IPS DF 4.7 (cell line): ENCODE results near the gene PFDN1.

Experiments used
- DNase-seq: peaks from one replicate; pipeline ENCODE4 v3.0.0-alpha.2; 2013; ENCODE audit warnings: low spot score; ENCODE audit errors: extremely low read depth

Gene PFDN1

DNA sequence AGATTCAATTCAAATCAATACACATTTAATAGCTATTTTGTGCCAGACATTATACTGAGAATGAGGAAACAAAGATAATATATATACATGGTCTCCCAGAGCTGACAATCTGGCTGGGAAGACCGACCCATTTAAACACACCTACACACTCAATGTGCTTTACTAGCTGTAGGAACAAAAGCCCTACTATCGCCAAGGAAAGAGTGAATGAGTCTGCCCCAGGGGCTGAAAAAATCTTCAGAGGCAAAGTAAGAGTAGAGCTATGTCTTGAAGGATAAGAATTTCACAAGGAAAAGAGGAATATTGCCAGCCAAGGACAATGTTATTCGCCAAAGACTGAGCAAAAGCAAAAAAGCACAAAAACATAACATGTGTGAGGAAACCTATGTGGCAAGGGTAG is 6.6 kb downstream of the PFDN1 start:
- no peak for DNase-seq

DNA sequence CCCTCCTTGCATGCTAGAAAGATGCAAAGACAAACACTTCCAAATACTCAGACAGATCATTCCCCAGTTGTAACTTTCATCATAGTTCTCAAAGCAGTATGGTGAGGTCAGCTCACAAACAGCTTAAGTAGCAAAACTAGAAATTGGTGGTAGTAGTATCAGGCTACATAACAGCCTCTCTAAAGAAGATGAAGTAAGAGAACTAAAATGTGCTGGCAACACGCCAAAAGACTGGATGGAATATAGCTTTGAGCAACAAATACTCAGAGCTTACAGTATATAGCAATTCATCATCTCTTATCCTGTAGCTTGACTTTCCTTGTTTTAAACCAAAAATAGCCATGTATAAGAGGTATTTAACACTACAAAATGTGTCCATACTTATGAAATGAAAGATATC is 7.5 kb downstream of the PFDN1 start:
- DNase-seq, result no peak

DNA sequence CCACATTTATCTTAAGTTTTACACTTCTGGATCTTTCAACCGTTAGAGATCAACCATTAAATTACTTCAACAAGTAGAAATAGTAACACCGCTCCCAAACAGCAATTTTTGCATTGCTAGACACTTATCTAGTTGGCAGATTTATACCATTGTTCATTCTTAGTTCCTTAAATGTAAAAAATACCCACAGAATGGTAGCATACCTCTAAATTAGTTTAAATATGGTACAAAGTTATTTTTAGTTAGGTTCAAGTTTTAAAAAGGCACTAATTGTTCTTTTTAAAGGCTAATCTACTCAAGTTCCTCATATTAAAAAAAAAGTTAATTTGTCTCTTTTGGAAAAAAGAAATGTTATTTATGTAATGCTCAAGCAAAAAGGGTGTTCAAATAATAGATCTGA is 8.1 kb downstream of the PFDN1 start:
- DNase-seq, result no peak

DNA sequence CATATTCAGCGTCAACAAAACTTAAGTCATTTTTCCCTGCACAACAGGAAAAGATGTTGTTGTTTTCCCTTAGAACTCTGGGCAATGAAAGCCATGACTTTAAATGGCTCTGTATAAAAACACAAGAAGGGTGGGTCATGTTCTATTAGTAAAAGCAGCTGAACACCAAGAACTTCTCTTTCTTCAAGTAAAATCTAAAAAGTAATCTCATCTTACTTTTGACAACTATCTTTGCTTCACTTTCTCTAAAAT is 9.1 kb downstream of the PFDN1 start:
- DNase-seq, result no peak

DNA sequence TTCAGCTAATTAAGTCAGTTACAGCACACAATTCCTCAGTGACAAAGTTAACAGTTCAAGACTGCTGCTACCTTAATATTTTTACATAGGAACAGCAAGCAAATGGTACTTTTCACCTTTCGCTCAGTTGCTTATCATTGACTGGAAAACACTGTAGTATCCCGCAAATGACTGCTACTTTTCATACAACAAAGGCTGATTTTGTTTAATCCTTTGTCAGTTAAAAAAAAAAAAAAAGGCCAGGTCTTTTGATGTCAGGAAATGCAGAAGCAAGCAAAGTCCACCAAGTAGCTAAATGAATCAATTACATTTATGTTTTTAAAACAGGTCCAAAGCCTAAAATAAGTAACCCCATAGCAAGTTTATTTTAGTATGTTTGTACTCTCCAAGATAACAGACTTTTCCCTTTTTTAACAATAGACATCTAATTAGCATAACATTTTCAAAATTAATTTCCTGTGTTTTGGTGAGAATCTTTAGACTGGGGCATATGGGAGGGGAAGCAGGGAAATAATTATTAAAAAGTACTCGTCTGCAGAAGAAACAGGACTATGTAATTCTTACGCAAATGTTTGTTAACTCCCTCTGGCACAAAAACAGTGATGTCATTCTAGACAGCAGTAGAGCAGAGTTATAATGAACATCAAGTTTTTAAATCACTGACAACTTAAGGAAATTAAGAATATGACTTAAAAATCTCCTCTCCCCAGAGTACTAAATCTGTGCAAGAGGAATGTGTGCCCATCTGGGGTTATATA is 9.6 kb downstream of the PFDN1 start:
- DNase-seq, result no peak

DNA sequence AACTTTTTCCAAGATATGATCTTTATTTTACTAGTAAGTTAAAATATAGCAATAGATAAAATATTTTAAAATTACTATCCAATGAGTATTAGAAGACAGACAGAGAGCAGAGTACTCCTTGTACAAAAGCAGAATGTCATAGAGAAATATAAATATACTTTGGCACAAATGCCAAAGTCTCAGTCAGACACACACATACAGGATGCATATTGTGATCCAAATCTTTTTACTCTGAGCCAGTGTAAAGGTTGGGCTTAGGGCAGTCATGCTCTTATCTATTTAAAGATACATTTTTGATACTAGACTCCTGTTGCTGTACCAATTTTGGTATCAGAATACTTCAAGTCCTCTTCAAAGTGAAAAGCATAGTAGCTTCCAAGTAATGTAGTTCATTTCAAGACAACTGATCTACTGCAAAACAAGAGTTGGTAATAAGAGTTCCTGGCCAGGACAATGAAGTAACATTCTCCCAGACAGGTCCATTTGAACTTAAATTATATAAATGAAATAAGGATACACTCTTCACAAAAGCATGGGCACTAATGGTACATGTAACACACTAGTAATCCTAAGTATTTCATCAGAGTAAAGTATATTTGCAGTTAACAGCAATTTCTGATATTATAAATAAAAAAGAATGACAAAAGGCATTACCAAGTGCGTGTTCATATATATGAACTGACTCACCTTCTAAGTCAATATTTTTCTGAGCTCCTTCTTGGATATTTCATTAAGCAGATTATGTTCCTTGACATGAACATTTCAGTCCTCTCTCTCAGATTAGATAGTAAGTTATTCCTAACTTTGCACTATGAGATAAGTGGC is 10.5 kb downstream of the PFDN1 start:
- no peak for DNase-seq

DNA sequence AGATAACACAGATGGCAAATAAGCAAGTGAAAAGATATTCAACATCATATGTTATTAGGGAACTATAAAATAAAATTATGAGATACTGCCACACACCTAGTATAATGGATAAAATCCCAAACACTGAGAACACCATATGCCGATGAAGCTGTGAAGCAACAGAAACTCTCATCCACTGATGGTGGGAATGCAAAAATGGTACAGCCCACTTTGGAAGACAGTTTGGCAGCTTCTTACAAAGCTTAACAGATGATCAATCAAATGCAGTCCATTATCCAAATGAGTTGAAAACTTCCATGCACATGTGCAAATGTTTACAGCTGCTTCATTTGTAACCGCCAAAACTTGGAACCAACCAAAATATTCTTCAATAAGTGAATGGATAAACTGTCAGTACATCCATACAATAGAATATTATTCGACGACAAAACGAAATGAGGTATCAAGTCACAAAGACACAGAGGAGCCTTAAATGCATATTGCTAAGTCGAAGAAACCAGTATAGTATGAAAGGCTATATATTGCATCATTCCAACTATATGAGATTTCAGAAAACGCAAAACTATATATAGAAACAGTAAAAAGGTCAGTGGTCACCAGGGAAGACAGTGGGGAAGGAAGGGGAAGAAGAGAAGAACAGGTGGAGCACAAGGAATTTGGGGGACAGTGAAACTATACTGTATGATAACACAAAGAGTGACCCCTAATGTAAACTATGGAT is 14.9 kb downstream of the PFDN1 start:
- no peak for DNase-seq

DNA sequence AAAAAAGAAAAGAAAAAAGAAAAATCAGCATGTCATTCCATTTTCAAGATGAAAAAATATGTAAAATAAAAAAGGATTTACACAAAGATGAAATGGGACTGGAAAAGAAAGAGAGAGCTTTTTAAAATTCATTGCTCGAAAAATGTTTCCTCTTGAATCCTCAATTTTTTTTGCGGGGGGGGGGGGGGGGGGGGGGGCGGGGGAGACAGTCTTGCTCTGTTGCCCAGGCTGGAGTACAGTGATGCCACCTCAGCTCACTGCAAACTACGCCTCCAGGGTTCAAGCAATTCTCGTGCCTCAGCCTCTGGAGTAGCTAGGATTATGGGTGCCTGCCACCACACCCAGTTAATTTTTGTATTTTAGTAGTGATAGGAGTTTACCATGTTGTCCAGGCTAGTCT is 16.5 kb downstream of the PFDN1 start:
- no peak for DNase-seq

DNA sequence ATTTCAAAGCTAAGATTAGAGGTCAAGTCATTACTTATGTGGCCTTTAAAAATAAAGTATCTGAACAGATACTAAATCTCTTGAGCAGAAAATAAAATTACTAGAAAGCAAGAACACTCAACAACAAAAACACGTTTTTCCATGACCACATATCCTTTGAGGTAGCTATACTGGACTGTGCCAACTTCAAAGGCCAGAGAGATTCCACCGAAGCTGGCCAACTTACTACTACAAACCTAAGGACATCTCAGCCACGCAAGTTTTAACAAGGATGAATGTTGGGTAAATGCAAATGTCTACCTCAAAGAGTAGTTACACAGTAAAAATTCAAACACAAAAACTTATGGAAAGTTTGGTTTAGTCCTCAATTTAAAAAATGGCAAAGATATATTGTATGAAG is 18.9 kb downstream of the PFDN1 start:
- DNase-seq, result no peak

DNA sequence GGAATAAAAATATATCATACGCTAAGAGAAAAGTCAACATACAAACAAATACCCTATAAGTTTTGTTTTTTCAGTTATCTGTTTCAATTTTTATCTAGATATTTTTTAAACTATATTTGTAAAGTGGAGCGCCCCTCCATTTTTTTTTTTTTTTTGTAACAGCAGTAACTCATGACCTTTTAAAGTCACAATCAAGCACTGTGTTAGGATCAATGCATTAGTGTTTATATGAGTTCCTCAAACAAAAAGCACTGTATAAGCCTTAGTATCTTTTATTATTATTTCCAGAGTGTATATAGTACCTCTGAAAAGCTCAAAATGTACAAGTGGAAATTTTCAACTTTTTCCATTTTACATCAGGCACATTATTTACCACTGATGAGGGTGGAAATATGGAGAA is 20.6 kb downstream of the PFDN1 start:
- no peak for DNase-seq

DNA sequence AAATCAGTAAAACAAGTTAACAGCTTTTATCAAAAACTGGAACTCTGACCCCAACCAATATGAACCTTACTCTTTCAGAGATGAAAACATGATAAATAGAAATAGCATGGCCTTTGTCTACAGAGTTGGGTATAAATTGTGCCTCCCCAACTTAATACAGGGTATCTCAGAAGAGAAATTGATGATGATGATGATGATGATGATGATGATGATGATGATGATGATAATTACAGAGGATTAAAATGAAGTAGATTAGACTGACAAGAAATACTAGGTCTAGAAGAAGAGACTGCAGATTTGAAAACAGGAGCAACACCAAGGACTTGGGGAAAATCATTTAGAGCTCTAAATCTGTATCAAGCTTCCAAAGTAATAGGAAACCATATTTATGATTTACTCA is 27.1 kb downstream of the PFDN1 start:
- no peak for DNase-seq

DNA sequence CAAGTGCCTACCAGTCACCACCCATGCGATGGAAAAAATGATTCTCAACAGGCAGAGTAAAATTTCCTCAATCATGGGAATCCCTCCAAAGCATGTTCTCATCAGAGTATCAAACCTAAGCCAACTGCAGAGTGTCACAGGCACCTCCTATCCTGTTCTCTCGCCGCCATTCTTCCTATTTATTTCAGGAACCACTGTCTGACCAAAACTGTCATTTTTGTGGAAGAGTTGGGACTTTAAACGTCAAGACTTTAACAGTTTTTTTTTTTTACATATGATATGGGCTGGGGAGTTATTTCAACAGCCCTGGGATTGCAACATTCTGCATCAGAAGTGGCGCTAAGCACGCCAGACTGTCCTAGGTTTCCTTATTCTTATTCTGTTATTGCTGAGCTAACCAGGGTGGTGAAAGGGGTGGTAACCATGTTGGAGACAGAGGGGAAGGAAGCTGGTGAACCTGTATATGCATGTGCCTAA is 29.5 kb downstream of the PFDN1 start:
- DNase-seq, result no peak

DNA sequence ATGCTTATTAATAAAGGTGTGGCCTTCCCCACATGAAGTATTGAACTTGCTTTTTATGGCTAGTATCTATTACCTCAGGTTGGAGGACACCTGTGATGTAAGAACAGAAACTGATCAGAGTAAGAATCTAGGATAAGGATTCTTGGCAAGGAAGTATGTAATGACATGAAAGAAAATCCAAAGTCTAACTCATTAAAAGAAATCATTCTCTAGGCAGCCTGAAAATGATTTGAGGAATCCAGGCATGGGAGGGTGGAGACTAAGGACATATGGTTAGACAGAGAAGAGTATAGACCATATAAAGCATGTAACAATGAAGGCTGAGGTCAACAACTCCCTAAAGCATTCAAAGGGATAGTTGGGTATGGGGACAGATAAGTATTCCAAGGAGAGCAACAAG is 32.9 kb downstream of the PFDN1 start:
- DNase-seq, result no peak

DNA sequence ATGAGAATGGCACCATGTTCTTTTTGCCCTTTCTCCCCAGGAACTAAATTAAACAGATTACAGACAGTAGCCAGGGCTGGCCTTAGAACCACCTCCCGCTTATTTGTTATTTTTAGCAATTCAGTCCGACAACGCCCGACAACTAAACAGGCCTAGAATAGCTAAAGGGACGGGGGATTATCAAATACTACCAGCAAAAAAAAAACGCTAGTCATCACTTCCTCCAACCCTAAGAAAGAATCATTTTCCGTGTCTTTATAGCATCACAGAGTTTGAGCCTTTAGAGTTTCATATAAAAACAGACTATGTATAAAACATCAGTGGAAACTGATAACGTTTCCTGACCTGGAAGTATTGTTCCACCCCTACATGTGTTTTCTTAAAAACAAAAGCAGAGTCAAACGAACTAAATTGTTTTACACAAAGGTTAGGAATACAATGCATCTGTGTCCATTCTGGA is 35.3 kb downstream of the PFDN1 start:
- no peak for DNase-seq

DNA sequence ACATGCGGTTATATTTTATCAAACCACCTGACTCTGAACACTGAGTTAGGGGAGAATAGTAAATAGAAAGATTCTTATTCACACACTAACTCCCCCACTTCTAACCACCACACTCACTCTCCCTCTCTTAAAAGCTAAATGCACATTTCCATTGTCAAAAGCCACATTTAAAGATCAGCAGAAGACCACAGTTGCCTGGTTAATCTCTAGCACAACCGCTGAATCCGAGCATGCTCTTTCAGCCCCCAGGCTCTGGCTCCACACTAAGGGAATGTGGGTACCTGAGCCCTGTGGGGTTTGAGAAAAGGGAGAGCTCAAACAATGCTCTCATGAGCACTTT is 35.7 kb downstream of the PFDN1 start:
- DNase-seq, result no peak

DNA sequence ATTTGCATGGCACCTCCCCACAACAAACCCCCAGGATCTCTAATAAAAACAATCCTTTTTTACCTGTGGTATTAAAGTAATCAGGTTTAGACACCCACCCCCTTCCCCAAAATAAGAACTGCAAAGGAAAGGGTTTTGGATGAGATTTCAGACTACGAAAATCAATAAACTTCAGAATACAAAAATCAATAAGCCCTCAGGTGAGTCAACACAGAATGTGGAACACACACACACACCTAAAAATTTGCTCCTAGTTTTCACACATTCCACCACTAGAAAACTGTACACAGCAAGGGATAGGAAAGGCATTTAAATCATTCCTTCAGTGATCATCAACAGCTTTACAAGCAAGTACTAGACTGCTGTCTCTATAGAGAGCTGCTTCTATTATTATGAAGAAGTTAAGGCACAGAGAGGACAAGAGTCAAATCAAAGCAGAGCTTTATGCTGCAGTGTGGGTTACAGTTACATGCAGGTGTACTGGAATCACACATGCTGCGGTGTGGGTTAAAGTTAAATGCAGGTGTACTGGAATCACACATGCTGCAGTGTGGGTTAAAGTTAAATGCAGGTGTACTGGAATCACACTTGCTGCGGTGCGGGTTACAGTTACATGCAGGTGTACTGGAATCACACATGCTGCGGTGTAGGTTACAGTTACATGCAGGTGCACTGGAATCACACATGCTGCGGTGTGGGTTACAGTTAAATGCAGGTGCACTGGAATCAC is 36.3 kb downstream of the PFDN1 start:
- DNase-seq, result no peak

DNA sequence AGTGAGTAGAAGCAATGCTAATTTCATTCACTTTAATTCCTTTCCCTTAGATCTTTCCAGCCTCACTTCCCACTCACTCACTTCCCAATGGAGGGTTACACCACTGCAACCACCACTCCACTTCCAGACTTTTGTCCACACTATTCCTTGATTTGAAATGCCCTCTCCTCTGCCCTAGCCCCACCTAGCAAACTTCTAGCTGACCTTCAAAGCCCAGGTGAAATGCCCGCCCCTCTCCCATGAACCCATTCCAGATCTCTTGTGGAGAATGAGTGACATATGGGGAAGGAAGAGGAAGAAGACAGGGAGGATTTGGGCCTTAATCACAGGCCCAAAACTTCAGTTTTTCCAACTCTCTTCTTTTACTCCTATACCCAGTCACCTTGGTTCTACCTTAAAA is 37.1 kb downstream of the PFDN1 start:
- no peak for DNase-seq

DNA sequence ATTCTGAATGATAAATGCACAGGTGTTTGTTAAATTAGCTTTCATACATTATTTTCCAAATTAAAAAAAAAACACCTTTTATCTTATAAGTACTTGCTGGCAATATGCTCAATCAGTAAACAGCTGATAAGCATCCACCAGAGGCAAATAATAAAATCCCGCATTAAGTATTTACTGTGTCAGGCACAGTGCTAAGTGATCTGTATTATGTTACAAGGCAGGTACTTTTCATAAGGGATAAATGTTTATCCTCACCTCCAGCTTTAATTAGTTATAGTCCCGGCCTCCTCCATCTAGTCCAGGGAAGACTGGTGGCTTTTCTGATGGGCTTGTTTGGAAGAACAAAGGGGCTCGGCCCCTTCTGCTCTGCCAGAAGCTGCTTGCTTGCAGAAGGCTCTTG is 40.1 kb downstream of the PFDN1 start:
- DNase-seq, result no peak

DNA sequence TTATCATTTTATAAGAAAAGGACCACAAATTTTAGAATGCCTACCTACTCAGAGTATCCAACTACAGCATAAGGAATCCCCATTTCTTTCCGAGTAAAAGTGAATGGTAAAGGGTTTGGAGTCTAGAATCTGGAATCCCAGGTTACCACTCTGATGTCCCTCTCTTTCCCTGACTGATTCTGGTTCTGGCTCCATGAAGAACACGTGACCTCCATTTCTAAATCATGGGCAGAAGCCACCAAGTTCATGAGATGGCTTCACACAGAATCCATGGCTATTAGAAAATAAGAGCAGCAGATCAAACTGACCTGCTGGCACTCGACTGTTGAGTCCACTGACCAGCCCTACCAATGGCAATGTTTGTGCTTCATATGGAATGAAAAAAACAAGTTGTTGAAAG is 40.7 kb downstream of the PFDN1 start:
- no peak for DNase-seq

DNA sequence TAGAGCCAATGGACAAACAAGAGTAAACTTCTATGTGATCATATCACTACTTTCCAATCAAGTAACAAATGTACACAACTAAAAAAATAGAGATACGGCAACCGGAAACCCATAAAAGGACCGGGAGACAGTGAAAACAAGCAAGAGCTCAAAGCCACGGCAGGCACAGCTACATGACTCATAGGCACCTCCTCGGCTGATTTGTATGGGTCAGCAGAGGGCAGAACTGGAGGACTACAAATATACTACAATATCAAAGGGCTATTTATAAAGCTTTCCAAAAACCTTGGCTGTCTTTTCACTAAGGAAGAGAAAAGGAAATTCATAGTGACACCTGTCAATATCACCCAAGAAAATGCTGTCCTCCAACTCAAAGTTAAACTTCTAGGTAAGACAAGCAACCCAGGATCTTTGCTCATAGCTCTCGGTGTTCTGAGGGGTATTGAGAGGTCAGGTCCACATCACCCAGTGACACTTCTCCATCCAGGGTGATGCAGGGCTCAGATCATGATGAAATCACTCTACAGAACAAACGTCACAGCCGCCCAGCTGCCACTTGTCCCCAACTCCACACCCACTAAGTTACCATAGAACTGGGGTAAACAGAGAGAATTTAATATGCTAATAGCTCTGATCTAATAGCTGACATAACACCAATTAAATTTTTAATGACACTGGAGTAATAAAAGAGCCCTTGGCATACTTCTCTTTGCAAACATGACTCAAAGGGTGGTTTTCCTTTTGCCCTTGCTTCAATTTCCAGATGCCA is 41.3 kb downstream of the PFDN1 start:
- DNase-seq, result no peak

DNA sequence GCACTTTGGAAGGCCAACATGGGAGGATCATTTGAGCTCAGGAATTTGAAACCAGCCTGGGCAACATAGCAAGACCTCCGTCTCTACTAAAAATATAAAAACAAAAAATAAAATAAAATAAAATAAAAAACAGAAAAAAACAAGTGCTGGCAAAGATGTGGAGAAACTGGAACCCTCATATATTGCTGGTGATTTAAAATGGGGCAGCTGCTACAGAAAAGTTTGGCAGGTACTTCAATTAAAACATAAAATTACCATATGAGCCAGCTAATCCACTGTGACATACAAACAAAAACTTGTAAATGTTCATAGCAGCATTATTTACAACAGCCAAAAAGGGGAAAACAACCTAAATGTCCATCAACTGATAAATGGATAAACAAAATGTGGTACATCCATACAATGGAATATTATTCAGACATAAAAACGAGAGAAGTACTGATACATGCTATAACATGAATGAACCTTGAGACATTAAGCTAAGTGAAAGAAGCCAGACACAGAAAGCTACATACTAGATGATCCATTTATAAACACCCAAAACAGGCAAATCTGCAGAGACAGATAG is 42.7 kb downstream of the PFDN1 start:
- DNase-seq, result no peak
